CD1c-positive myeloid dendritic cell (primary cell): ENCODE results near the gene U2AF2.
A peak's percentile ranks its signal among the peaks of the same experiment; 100 is the strongest.

ENCODE experiments used
- DNase-seq: peaks from one replicate; pipeline ENCODE4 v3.0.0-alpha.2; 2016; ENCODE audit errors: extremely low spot score

Gene U2AF2

DNA sequence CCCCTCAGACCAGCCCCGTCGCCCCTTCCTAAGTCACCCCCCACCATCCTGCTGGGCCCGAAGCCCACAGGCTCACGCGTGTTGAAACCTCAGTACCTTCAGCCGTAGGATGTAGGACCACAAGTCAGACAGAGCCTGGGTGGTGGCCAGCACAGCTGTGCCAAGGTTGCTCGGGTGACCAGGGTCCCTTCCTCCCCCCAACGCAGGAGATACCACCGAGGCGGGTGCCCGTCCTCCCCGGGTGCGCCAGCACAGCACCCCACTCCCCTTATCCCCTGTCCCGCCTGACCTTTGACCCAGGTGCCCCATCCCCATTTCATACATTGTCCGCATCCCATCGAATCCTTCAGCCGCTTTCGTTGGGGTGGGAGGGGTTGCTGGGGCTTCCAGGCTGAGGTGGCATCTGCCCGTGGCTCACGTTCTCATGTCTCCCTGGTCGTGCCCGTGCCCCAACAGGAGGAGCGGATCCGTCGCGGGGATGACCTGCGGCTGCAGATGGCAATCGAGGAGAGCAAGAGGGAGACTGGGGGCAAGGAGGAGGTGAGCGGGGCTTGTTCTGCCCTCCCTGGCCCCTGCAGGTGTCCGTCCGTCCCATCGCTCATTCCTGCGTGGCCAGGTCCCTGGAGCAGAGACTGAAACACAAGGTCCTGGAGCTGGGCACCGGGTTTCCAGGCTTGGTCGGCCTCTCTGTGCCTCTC, 34.7 kb downstream of the U2AF2 start:
- no peak for DNase-seq

DNA sequence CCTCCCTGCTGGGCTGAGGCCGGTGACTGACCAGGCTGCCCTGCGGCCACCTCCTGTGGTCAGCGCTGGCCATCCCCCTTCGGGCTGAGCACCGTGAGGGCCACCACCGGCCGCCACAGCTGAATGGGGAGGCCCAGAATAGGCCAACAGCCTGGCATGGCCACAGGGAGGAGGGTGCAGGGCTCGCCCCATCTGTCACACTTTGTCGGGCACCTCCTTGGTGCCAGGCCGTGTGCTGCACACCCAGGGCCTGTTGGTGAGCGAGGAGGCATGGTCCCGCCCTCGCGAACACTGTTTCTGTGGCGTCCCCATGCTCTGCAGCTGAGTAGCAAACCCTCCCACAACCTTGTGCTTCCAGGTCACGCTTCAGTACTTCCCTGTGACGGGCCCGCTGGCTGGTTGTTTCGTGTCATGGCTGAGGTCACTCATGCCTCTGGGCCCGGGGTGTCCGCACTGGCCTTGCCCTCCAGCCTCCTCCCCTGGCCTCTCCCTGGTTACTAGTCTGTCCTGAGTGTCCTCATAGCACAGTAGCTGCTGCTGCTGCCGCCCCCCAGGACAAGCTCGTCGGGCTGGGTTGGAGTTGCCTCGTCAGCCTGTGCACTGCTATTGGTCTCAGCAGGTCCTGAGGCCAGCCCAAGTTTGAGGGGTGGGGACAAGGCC, 35.4 kb downstream of the U2AF2 start:
- no peak for DNase-seq

DNA sequence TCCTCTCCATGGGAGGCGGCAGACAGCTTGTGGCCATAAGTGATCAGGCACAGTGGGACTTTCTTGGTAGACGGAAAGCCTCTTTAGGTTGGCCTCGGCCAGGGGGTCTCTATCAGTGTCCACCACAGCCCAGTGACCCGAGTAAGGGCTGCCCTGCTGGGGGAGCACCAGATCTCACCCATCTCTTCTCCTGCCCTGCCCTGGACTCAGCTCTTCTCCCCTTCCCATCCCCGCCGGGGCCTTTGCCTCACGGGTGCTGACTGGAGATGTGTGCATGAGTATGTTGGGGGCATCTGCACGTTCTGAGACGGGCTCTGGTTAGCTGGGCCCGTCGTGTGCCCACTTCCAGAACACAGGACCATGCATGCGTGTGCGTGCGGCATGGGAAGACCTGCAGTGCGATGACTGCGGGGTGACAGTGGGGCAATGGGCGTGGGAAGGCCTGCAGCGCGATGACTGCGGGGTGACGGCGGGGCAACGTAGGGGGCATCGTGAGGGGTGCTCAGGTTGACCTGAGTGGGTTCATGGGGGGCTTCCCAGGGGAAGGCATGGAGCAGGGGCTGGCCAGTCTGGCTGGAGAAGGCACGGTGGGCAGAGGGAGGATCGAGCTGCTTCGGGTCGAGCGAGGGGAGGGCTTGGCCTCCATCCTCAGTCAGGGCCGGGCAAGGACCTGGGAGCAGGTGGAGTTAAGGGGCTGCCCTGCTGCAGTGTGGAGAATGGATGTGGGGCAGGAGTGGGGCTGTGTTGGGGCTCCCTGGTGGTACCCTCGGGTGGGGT, 36.1 kb downstream of the U2AF2 start:
- DNase-seq: no peak

DNA sequence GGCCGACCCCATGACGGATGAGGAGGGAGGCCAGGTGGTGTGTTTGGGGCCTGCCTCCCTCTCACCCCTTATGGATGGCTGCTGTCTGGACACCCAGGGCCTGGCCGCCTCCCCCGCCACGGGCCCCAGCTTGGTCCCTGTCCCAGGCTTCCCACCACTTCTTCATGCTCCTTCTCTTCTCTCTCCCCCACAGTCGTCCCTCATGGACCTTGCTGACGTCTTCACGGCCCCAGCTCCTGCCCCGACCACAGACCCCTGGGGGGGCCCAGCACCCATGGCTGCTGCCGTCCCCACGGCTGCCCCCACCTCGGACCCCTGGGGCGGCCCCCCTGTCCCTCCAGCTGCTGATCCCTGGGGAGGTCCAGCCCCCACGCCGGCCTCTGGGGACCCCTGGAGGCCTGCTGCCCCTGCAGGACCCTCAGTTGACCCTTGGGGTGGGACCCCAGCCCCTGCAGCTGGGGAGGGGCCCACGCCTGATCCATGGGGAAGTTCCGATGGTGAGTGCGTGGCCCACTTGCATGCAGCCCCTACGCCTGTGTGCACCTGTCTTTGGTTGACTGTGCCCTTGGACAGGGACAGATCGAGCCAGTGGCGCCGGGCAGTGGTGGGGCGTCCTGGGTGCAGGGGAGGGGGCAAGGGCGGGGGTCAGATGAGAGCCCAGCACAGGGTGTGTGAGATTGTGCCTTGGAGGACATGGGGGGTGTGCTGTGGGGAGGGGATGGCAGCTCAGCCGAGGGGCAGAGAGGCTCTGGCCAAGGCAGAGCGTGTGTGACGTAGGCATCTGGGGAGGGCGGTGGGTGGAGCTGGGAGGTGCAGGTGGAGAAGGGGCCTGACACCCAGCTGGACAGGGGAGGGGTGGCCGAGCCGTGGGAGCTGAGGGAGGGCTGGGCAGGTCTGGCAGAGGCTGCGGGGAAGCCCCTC, 37.0 kb downstream of the U2AF2 start:
- DNase-seq: no peak

DNA sequence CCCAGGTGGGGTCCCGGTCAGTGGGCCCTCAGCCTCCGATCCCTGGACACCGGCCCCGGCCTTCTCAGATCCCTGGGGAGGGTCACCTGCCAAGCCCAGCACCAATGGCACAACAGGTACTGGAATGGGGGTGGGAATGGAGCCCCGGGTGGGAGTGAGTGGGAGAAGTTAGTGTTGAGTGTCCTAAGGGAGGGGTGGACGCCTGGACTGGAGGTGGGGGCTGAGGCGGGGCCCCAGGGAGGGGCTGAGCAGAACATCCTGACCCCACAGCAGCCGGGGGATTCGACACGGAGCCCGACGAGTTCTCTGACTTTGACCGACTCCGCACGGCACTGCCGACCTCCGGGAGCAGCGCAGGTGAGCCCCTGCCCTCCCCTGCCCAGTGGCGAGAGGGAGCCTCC, 37.8 kb downstream of the U2AF2 start:
- DNase-seq: no peak

DNA sequence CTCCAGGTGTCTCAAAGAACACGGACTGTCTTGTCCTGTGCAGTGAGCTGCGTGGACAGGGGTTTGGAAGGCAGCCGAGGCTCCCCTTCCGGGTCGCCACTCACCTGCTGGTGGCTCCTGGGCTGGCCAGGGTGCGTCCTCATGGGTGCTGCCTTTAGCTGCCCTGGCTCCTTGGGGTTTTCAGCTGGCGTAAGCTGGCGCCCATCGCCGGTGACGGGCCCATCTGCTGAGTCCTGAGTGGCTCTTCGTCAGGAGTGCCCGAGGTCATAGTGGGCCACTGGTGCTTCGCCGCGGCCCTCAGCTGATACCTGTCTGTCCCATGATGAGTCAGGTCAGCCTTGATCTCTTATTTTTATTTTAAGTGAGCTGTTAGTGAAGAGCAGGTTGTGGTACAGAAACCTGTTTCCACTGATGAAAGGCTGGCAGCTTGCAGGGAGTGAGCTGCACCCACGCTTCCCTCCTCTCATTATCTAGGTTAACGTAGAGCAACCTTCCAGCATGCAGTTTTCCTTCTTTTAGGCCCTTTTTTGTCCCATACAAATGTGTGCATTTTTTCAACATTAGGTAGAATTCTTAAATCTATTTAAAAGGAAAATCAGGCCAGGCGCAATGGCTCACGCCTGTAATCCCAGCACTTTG, 38.6 kb downstream of the U2AF2 start:
- DNase-seq: no peak

DNA sequence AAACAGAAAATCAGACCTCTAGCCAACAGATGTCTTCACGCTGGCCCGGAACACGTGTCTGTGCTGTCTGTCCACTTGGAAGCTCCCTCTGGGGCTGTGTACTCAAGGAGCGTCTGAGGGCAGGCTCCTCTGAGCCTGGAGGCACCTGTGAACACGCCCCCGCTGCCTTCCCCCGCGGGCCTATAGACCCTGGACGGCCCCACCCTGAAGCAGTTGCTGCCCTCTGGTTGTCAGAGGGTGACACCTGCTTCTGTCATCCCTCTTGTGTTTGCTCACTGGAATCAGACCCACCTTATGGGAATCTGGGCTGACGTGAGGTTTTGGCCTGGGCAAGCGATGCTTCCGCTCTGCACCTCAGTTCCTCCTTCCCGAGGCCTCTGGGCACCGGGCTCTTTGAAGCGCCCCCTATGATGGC, 39.4 kb downstream of the U2AF2 start:
- DNase-seq: no peak

DNA sequence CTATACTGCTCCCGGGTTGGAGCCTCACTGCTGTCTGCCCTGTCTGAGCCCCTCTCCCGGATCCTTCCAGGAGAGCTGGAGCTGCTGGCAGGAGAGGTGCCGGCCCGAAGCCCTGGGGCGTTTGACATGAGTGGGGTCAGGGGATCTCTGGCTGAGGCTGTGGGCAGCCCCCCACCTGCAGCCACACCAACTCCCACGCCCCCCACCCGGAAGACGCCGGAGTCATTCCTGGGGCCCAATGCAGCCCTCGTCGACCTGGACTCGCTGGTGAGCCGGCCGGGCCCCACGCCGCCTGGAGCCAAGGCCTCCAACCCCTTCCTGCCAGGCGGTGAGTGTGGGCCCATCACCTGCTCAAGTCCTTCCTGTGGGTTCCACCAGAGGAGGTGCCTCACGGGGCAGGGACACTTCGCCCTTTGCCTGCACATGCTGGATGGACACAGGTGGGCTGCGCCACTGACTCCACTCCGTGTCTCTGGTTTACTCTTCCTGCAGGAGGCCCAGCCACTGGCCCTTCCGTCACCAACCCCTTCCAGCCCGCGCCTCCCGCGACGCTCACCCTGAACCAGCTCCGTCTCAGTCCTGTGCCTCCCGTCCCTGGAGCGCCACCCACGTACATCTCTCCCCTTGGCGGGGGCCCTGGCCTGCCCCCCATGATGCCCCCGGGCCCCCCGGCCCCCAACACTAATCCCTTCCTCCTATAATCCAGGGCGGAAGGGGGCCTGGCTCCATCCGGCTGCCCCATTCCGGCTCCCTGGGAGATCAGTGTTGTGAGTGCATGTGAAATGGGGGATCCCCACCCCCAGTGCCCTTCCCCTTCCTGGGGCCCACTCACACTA, 40.0 kb downstream of the U2AF2 start:
- no peak for DNase-seq

DNA sequence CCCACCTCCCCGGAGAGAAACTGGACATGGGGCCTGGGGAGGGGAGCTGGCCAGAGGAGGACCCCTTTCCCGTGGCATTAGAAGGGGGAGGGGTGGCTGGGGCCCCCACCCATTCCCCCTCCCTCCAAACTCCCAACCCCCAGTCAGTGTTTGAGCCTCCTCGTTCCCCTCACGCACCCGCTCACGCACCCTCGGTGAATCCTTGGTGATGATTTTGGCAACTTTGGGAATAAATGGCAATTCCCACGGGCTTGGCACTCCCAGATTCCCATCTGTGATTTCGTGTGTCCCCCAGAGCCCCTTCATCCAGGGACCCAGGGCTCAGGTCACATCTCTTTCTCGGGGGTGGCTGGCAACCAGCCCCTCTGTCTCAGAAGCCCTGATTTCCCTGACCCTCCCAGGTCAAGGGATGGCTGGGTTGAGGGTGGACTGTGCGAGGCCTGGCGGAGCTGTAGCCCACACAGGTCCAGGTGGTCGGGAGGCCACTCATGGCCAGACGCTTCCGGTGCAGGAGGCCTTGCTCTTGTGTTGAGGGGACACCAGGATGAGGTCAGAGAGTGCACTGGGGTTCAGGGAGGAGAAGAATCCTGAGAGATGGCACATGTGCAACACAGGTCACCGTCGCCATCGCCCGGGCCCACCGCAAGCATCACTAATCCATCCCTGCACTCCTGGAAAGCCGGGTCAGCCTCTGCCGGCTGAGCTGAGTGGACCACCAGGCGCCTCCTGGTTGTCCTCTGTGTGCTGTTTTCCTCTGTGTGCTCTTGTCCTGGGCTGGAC, 40.9 kb downstream of the U2AF2 start:
- no peak for DNase-seq

DNA sequence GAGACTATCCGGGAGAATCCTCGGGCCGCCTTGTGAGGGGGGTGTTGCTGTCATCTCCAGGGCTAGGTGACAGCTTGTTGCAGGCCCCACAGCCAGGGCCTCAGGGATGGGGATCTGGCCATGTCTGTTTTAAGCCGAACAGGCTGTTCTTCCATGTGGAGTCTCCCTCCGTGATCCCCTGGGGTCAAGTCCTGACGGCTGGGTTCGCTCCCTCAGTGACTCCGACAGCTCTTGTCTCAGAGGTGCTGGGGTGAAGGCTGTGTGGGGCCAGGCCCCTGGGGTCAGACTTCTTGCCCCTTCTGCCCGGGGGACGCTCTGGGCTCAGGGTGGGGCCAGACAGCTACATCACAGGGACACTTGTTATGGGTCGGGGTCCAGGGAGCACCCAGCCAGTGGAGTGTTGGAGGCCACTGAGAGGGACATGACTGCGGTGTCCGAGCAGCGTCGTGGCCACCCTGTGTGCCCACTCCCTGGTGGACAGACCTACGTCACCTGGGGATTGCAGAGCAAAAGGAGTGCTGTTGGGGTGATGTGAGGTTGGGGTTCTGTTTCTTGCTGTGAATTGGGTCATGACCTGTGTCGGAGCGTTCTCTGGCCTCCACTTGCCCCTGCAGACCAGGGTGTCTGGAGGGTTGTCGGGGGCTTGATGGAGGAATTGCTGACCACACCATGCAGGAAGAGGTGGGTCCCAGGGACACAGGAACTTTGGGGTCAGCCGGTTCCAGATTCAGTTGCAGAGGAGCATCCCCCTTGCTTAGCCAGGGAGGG, 41.6 kb downstream of the U2AF2 start:
- DNase-seq: no peak

DNA sequence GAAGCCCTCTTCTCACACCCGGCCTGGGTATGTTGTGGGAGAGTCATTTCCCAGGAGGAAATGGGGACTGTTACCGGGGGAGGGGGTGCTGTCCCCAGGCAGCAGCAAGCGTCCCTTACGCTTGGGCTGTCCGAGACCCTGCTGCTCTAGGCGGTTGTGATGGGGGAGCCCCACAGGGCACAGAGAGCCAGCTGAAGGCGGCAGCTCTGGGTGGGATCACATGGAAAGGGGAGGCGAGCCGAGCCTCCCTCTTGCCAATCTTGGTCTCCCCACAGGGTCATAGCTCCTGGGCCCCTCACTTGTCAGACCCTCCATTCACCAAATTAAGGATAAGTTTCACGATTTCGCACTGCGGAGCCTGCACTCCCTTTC, 42.2 kb downstream of the U2AF2 start:
- DNase-seq: no peak

DNA sequence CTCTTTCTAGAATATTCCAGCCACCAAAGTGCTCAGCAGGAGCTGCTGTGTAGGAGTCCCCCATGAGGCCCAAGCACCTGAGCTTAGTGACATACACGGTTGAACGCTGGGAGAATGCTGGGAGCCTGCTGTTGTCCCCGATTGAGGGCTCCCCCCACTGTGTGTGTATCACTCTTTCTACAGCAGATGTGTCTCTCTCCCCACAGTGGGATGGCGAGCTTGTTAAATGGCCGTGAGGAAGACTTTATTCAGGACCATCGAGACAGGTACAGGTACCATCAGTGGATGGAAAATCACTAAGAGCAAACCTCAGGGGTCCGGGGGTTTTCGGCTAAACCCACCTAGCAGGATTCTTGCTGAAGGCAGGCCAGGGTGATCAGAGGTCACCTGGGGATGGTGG, 42.9 kb downstream of the U2AF2 start:
- DNase-seq: no peak

DNA sequence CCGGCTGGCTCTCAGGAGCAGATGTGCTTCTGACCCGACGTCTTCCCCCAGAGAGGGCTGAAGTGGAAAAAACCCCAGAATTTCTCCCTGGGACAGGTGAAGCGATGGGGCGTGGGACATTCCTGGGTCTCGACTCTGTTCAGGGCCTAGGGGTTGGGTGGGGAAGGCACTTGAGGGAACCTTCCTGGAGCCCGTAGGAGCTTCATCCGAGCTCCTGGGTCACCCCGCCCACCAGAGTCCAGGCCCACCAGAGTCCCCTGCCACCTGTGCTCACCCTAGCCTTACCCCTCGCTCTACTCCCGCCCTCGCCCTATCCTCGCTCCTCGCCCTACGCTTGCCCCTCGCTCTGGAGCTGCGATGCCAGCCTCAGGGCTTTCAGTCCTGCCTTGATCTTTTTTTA, 43.4 kb downstream of the U2AF2 start:
- DNase-seq: no peak

DNA sequence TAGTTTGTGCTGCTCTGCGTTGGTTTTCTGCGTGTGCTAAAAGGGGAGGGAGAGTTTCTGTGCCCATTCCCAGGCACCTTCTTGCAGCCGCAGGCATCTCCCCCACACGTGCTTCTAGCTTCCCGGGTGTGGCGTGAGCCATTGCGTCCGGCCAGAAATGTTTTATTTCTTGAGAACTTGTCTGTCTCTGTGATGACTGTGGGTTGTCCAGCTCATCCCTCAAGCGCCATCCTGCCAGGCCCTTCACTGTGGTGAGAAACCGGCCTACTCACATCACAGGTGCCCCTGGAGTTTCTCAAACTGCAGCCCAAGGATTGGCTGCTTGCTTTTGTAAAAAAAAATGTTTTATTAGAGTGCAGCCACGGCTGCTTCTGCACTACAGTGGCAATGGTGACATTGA, 44.4 kb downstream of the U2AF2 start:
- no peak for DNase-seq

DNA sequence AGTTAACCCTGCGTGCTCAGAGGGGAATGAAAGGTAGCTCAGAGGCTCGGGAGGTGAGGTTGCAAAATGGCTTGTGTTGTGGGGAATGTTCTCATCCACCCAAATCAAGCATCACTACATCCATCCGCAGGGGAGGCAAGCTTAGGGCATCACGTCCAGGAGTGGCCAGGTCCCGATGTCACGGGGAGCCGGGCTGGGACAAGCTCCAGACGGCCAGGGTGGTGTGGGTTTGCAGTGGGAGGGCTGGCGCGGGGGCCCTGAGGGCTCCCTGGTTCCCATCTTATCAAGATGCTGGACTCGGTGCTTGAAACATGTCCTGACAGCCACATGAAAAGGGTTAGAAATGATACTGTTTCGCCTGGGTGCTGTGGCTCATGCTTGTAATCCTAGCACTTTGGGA, 46.0 kb downstream of the U2AF2 start:
- DNase-seq: no peak

DNA sequence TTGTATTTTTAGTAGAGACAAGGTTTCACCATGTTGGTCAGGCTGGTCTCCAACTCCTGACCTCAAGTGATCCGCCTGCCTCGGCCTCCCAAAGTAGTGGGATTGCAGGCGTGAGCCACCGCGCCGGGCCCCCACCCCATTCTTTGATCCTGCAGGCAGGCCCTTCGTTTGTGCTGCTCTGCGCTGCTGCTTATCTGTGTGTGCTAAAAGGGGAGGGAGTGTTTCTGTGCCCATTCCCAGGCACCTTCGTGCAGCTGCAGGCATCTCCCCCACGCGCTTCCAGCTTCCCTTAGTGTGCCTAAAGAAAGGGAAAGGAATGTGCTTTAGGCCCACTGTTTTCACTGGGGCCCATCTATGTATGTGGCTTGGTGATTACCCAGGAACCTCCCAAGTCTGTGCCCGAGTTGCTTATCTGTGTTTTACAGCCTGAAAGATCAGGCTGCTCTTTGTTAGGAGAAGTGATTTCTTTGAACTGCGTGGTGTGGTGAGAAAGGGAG, 47.3 kb downstream of the U2AF2 start:
- no peak for DNase-seq

DNA sequence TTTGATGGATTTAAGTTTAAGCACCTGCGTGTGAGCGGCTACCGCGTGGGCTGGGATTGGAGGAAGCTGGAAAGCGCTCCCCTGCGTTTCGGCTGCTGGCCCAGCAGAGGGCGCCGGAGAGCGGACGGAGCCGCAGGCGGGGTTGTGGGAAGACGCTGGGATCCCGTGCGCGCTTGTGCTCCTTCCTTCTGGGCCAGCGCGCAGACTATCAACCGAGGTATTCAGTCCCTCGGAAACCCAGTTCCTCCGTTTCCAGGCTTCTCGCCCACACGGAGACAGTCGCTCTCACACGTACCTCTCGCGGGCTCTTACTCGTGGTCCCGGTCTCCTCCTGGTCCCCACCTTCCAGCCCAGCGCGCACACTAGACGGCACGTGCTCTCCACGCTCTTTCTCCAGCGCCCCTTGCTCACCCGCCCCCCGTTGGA, 49.0 kb downstream of the U2AF2 start:
- peak; percentile 70 for DNase-seq

DNA sequence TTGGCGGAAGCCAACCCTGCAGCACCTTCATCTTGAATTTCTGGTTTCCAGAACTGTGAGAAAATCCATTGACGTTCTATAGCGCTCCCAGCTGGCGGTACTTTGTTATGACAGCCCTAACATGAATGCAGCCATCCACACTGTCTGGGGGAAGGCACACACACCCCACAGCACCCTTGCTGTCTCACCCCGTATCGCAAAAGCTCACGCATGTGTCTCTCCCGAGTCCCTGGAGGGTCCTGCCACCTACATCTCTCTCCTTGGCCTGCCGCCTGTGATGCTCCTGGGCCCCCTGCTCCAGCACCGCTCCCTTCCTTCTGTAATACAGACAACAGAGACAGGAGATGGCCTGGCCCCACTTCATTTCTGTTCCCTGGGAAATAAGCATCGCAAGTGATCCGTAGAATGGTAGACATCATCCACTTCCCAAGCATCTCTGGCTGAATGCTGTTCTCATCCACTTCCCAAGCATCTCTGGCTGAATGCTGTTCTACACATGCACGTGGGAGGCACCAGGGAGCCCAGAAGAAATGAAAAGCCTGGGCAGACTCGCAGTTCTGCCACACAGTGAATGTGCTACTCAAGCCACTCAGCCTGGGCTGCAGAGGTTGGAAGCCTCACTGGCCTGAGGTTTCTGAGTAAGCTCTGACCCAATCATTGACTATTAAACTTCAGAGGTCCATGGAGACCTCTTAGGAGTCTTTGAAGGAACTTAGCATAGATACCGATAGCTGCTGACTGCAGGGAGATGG, 49.8 kb downstream of the U2AF2 start:
- no peak for DNase-seq
